GM18858 (cell line): ENCODE measurements around the gene TMPRSS11B.
"Not testable (repeated sequence)": the region's sequence is repeated elsewhere in the genome, so short reads cannot be mapped to it uniquely, and the experiment has no call there.

Experiments
- ATAC-seq: cut with Tn5 transposase; IDR thresholded peaks from one replicate; pipeline ENCODE4 v1.9.1; 2021; ENCODE audit not compliant: unreplicated experiment

The TMPRSS11B gene

GRCh38 chr4:68245594-68245993 is at the start of gene TMPRSS11B:
TMPRSS11B (minus strand) TSS chr4:68245694; CDS start chr4:68245558, 136 bp downstream.
- no peak for ATAC-seq

GRCh38 chr4:68291256-68291655 is 45.8 kb upstream of the TMPRSS11B start:
- ATAC-seq: no peak

- ATAC-seq: no peak
These were observed 42.9 kb upstream of the TMPRSS11B start for GRCh38 chr4:68288393-68288740.

- no peak for ATAC-seq
These were observed 42.4 kb upstream of the TMPRSS11B start for GRCh38 chr4:68287704-68288392.

- ATAC-seq: no peak
These were observed 38.2 kb upstream of the TMPRSS11B start for GRCh38 chr4:68283714-68284113.

GRCh38 chr4:68283095-68283494 is 37.6 kb upstream of the TMPRSS11B start:
- ATAC-seq: no peak

GRCh38 chr4:68281796-68282740 is 36.6 kb upstream of the TMPRSS11B start:
- not testable (repeated sequence) for ATAC-seq

- no peak for ATAC-seq
These were observed 32.5 kb upstream of the TMPRSS11B start for GRCh38 chr4:68278029-68278428.

- ATAC-seq: no peak
These were observed 32.1 kb upstream of the TMPRSS11B start for GRCh38 chr4:68277627-68278026.

- ATAC-seq: peak; percentile 33
These were observed 27.4 kb upstream of the TMPRSS11B start for GRCh38 chr4:68272860-68273259.

- peak; percentile 48 for ATAC-seq
These were observed 26.9 kb upstream of the TMPRSS11B start for GRCh38 chr4:68272380-68272779.

GRCh38 chr4:68271851-68272357 is 26.4 kb upstream of the TMPRSS11B start:
- ATAC-seq: peak; percentile 73

GRCh38 chr4:68267433-68267944 is 22.0 kb upstream of the TMPRSS11B start:
- ATAC-seq: no peak

GRCh38 chr4:68264875-68265565 is 19.5 kb upstream of the TMPRSS11B start:
- ATAC-seq: no peak

- no peak for ATAC-seq
These were observed 13.7 kb upstream of the TMPRSS11B start for GRCh38 chr4:68259191-68259590.

GRCh38 chr4:68257719-68258118 is 12.2 kb upstream of the TMPRSS11B start:
- no peak for ATAC-seq

- no peak for ATAC-seq
These were observed 10.8 kb upstream of the TMPRSS11B start for GRCh38 chr4:68256284-68256683.

- no peak for ATAC-seq
These were observed 4.8 kb upstream of the TMPRSS11B start for GRCh38 chr4:68250151-68250930.

- peak; percentile 97 for ATAC-seq
These were observed 3.9 kb upstream of the TMPRSS11B start for GRCh38 chr4:68249434-68249833.

GRCh38 chr4:68240620-68241019 is 4.9 kb downstream of the TMPRSS11B start:
- no peak for ATAC-seq
